ENCODE results near the gene TMEM74B.
A peak's percentile ranks its signal among the peaks of the same experiment; 100 is the strongest.

Gene TMEM74B

DNA sequence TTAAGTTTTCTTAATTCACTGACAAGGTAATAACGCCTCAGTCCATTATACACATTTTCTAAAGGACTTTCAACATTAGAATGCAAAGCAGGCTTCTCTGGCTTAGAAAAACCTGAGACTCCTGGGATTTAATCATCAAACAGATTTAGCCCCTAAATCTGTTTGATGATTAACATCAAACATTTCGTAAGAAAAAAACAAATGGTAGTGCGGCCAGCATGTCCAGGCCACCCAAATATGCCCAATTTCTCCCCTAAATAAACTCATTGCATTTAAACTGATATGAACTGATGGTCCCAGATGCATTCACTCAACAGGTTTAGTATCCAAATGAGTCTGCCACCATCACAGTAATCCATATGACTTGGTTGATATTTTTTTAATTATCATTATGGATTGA lies 6.2 kb downstream of the TMEM74B start:
- DNase-seq: no peak
- TF ChIP-seq GATA1 (IDR thresholded peaks at IDR 0.05; ENCODE audit: low read depth, low read length) (no peak), POLR2A (IDR thresholded peaks at IDR 0.05; ENCODE audit: low read length) (no peak)

DNA sequence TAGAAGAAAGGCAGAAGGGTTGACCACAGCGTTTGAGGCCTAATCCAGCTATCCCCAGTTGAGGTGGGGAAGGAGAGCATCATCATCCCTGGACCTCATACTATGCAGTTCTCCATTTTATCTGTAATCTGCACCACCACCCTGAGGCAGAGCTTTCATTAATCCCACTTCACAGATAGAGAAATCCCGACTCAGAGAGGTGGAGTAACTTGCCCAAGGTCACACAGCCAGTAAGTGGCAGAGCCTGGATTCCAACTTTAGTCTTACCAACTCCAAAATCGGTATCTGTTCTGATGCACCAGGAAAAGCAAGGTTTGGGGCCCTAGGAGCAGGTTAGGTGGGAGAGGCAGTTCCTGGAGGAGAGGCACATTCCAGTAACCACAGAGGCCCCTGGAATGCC lies 6.7 kb downstream of the TMEM74B start:
- TF ChIP-seq POLR2A (IDR thresholded peaks at IDR 0.05; ENCODE audit: low read length): no peak
- no peak for TF ChIP-seq GATA1 (IDR thresholded peaks at IDR 0.05; ENCODE audit: low read depth, low read length)
- DNase-seq: no peak

DNA sequence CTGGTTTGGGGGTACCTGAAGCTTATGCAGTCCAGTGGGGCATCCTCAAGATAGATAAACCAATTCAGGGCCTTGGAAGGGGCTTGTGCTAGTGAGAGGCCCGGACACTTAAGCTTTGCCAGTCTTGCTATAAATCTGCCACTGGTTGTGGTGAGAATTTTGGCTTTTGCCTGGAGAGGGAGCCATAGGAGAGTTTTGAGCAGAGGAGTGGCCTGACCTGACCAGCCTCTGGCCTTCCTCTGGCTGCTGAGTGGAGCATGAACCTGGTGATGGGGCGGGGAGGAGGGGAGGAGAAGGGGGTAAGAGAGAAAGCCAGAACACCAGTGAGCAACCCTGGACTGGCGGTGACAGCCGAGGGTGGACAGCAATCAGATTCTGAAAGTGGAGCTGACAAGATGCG lies 7.1 kb downstream of the TMEM74B start:
- DNase-seq: peak; percentile 45
- TF ChIP-seq GATA1 (IDR thresholded peaks at IDR 0.05; ENCODE audit: low read depth, low read length) (no peak), POLR2A (IDR thresholded peaks at IDR 0.05; ENCODE audit: low read length) (no peak)

DNA sequence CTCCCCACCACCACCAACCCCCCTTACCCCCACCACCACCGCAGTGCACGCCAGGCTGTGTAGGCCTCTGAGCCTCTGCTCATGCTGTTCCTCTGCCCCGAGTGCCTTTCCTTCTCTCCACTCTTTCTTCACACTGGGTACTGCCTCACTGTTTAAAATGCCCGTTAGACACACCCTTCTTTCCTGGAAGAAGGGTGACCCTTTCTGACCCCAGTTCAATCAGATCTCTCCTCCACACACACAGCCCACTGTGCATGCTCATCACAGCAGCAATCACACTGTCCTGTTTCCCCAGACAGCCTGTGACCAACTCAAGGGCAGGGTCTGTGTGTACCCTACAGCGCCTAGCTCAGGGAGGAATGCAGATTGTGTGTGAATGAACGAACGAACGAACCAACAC lies 10.0 kb downstream of the TMEM74B start:
- TF ChIP-seq GATA1 (IDR thresholded peaks at IDR 0.05; ENCODE audit: low read depth, low read length): no peak
- TF ChIP-seq POLR2A (IDR thresholded peaks at IDR 0.05; ENCODE audit: low read length): no peak
- peak; percentile 62 to 70 for DNase-seq

DNA sequence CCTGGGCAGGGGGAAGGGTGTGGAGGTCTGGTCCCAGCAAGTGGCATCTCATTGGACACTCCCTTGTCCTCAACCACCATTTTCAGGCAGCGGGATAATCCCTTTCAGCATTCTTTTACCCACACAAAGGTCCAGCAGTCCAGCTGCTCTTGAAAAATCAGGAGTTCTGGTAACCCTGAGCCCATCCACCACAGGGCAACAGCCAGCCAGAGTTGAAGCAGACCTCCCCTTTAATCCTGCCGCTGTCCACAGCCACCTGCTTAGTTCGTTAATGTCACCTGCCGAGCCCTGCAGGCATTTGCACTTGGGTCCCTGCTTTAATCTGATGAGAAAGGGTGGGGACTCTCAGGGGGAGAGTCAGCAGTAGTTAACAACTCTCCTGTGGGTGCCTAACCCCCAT lies 11.1 kb downstream of the TMEM74B start:
- no peak for DNase-seq
- TF ChIP-seq POLR2A (IDR thresholded peaks at IDR 0.05; ENCODE audit: low read length) (no peak), GATA1 (IDR thresholded peaks at IDR 0.05; ENCODE audit: low read depth, low read length) (no peak)

DNA sequence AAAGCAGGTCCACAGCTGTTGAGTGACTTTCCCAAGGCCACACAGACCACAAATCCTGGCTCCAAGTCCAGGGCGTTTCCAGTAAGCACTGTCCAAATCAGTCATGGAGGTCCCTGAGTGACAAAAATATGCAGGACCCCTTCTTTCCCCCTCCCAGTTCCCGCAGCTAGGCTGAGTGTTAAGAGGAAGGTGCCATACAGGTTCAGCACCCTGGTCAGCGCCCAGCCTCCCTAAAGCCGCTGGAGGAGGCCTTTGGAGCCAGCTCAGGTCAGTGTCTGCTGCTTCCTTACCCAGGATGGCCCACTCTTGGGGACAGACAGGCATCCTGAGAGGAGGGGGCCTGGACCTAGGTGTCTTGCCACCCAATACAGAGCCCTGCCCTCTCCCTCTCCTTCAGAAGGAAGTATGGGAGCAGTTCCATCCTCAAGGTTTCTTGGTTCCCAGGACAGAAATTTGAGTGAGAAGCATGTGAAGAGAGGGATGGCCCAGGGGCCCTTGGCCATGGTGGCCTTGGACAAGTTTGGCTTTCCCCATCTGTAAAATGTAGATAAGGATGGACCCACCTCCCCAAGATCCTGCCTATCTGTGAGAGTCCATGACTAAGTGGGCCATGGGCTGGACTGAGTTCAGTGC lies 13.2 kb downstream of the TMEM74B start:
- no peak for TF ChIP-seq POLR2A (IDR thresholded peaks at IDR 0.05; ENCODE audit: low read length)
- no peak for TF ChIP-seq GATA1 (IDR thresholded peaks at IDR 0.05; ENCODE audit: low read depth, low read length)
- DNase-seq: peak; percentile 72 to 81

DNA sequence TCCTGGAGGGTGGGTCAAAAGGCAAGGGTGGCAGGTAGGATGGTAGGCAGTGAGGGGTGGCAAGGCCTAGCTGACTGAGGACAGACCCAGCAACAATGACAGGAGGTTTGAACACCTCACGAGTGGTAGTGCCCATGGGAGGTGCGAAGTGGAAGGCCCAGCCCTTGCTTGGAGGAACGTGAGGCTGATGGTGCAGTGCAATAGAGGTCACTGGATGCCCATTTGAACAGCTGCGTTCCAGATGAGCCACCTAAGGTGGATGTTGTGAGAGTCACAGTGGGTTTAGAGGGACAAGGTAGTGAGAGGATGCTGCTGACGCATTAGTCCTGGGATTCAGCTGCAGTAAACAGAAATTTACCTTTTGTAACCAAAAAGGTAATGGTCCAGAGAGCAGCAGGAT lies 15.6 kb downstream of the TMEM74B start:
- TF ChIP-seq POLR2A (IDR thresholded peaks at IDR 0.05; ENCODE audit: low read length) (no peak), GATA1 (IDR thresholded peaks at IDR 0.05; ENCODE audit: low read depth, low read length) (no peak)
- DNase-seq: no peak

DNA sequence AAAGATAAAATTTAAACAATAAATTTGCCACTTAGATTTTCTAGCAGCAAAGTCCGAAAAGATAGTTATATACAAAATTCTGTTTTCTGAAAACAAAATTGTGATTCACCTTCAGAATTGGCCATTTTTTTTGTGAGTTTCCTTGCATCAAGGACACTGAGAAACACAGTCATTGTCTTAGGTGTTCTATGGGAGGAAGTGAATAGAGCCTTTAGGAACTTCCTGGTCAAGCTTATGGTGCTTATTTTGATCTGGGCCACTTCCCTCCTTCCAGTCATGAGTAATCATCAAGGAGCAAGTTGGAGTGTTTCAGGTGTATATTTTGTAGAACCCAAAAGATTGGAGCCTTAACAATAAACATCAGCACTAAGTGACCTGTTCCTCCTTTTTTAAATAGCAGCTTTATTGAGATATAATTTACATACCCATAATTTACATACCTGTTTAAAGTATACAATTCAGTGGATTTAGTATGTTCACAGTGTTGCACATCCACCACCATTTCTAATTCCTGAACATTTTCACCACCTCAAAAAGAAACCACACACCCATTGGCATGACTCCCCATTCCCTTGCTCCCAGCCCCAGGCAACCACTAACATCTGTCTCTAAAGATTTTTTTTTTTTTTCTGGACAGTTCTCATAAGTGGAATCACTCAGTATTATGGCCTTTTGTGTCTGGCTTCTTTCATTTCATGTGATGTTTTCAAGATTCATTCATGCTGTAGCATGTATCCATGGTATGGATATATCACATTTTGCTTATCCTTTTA lies 17.6 kb downstream of the TMEM74B start:
- DNase-seq: no peak
- TF ChIP-seq POLR2A (IDR thresholded peaks at IDR 0.05; ENCODE audit: low read length) (no peak), GATA1 (IDR thresholded peaks at IDR 0.05; ENCODE audit: low read depth, low read length) (no peak)

DNA sequence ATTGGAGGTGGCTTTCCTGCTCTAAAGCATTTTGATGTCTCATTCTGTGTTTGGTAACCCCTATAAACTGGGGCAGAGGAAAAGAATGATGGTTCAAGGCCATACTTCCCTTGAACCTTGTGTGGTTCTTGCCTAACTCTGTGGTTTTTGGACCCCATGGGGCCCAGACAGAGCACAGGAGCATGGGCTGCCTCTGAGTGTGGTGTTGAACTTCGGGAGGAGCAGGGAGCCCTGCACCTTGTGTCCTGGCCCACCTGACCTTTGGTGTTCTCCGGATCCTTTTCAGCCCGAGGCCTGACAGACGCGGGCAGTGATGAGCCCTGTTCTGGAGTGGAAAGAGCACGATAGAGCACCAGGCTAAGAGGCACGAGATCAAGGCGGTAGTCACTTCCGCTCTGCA lies 18.8 kb downstream of the TMEM74B start:
- TF ChIP-seq GATA1 (IDR thresholded peaks at IDR 0.05; ENCODE audit: low read depth, low read length): no peak
- TF ChIP-seq POLR2A (IDR thresholded peaks at IDR 0.05; ENCODE audit: low read length): no peak
- DNase-seq: no peak

DNA sequence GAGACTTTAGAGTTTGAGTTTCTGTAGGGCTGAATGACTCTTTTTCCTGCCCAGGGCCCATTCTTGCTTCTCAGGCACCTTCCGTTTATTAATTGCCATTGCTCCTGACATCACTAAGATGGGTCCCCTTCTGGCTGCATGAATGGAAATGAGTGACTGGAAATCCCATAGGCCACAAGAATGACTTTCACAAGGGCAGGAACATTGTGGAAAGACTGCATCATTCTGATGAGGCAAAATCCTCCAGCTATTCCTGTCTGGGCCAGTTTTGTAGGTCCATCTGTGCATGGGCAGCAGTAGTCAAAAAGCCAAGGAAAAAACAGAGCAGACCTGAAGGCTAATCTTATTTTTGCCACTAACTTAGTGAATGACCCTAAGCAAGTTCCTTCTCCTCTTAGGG lies 19.3 kb downstream of the TMEM74B start:
- DNase-seq: no peak
- TF ChIP-seq GATA1 (IDR thresholded peaks at IDR 0.05; ENCODE audit: low read depth, low read length): no peak
- no peak for TF ChIP-seq POLR2A (IDR thresholded peaks at IDR 0.05; ENCODE audit: low read length)

DNA sequence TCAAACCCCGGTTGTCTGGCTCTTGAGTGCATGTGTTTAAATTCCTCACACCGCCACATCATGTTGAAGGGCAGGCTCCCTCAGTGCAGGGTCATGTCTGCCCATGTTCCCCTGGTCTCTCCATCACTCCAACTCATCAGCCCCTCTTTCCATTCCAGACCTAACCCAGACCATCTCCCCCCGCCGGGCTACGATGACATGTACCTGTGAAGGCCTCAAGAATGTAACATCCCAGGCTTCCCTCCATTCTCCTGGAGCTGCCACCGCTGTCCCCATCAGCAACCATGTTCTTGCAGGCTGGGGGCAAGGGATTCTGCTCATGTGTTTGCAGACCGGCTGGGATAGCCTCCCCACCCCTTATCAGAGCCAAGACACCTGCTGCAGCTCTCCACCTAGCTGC lies 19.9 kb downstream of the TMEM74B start:
- TF ChIP-seq GATA1 (IDR thresholded peaks at IDR 0.05; ENCODE audit: low read depth, low read length) (no peak), POLR2A (IDR thresholded peaks at IDR 0.05; ENCODE audit: low read length) (no peak)
- DNase-seq: peak; percentile 14 to 17

DNA sequence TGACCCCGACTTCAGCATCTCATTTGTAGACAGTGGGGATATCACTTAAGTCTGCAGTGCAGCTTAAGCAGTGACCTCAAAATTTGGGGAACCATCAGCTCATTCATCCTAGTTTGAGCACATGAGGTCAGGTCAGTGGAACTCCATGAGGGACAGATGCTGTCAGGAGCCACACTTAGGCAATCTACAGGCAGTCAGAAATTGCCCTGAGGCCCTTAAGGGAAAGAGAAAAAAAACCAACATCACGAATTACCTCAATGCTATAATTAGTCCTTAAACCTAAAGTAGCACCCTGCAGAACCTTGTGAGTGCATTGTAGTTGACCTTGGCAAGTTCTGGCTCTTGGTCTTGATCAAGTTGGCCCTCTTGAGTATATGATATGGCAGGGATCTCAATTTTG lies 21.1 kb downstream of the TMEM74B start:
- TF ChIP-seq GATA1 (IDR thresholded peaks at IDR 0.05; ENCODE audit: low read depth, low read length) (no peak), POLR2A (IDR thresholded peaks at IDR 0.05; ENCODE audit: low read length) (no peak)
- DNase-seq: no peak

DNA sequence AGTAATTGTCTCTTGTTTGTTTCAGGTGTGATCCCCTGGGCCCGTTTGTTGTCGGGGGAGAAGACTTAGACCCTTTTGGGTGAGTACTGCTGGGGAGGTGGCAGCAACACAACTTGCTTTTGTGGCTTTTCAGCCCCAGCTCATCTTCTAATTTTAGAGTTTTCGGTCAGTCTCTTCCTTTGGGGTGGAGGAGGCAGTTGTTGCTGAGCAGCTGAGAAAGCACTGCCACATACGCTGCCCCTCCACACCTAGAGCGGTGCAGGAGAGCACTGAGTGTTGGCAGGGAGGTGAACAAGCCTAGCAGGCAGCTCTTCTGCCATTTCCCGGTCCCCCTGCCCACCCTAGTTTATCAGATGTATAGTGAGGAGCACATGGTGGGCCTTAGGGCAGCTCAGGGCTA lies 21.7 kb downstream of the TMEM74B start:
- TF ChIP-seq GATA1 (IDR thresholded peaks at IDR 0.05; ENCODE audit: low read depth, low read length): no peak
- TF ChIP-seq POLR2A (IDR thresholded peaks at IDR 0.05; ENCODE audit: low read length): no peak
- no peak for DNase-seq

DNA sequence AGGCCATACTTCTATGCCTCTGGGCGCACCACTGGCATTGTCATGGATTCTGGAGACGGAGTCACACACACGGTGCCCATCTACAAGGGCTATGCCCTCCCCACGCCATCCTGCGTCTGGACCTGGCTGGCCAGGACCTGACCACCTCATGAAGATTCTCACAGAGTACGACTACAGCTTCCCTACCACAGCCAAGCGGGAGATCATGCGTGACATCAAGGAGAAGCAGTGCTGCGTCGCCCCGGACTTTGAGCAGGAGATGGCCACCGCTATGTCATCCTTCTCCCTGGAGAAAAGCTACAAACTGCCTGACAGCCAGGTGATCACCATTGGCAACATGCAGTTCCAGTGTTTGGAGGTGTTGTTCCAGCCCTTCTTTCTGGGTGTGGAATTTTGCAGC lies 23.8 kb downstream of the TMEM74B start:
- DNase-seq: no peak
- TF ChIP-seq GATA1 (IDR thresholded peaks at IDR 0.05; ENCODE audit: low read depth, low read length): no peak
- TF ChIP-seq POLR2A (IDR thresholded peaks at IDR 0.05; ENCODE audit: low read length): no peak

DNA sequence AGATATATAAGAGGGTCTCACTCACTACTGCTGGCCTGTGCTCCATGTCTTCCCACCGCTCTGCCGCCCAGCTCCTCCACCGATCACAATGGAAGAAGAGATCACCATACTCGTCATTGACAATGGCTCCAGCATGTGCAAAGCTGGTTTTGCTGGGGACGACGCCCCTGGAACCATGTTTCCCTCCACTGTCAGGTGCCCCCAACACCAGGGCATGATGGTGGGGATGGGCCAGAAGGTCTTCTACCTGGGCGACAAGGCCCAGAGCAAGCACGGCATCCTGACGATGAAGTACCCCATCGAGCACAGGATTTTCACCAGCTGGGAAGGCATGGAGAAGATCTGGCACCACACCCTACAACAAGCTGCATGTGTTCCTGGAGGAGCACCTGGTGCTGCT lies 24.3 kb downstream of the TMEM74B start:
- no peak for DNase-seq
- TF ChIP-seq GATA1 (IDR thresholded peaks at IDR 0.05; ENCODE audit: low read depth, low read length): no peak
- TF ChIP-seq POLR2A (IDR thresholded peaks at IDR 0.05; ENCODE audit: low read length): no peak

Data from erythroblast (primary cell).